HL-60 (cell line): ENCODE results near the gene CELF1.
"Not testable (repeated sequence)": the region's sequence is repeated elsewhere in the genome, so short reads cannot be mapped to it uniquely, and the experiment has no call there.

ENCODE experiments used
- DNase-seq, 2 experiments: peaks; one replicate each; pipeline ENCODE4 v3.0.0-alpha.2; 2010 to 2020; ENCODE audit warnings: low read depth in 1 of 2, low spot score in 1 of 2
- H3K27ac ChIP-seq: fragments of 250-450 bp; sonication (Bioruptor Pico); replicated peaks from 2 replicates; pipeline ENCODE4 v1.5.1; 2020; ENCODE audit warnings: mild to moderate bottlenecking, moderate library complexity
- H3K27me3 ChIP-seq: fragments of 250-450 bp; sonication (Bioruptor Pico); 2 replicates; pipeline ENCODE4 v1.5.1; 2021; ENCODE audit warnings: mild to moderate bottlenecking, moderate library complexity; ENCODE audit not compliant: insufficient read depth, poor library complexity, severe bottlenecking
- H3K4me3 ChIP-seq: replicated peaks from 2 replicates; pipeline ENCODE4 v1.5.1; 2011; ENCODE audit warnings: mild to moderate bottlenecking, control low read depth, low read length; ENCODE audit not compliant: insufficient read depth
- GABPA ChIP-seq: IDR thresholded peaks from 2 replicates; pipeline ENCODE4 v1.6.1; 2012; ENCODE audit warnings: low read depth
- POLR2AphosphoS5 ChIP-seq: IDR thresholded peaks from 2 replicates; pipeline ENCODE4 v1.6.1; 2012; ENCODE audit warnings: low read depth
- SPI1 ChIP-seq: IDR thresholded peaks from 2 replicates; pipeline ENCODE4 v1.6.1; 2012; ENCODE audit warnings: low read depth, mild to moderate bottlenecking, borderline replicate concordance
- TF ChIP-seq, protein P1 (sequence below): IDR thresholded peaks from one replicate; pipeline ENCODE4 v1.5.1; 2011; ENCODE audit warnings: low read length, control low read depth, inconsistent platforms; ENCODE audit not compliant: insufficient read depth
- TF ChIP-seq, protein P2 (sequence below): IDR thresholded peaks from 2 replicates; pipeline ENCODE4 v1.6.1; 2012; ENCODE audit warnings: low read depth; ENCODE audit not compliant: insufficient replicate concordance

The CELF1 gene

DNA sequence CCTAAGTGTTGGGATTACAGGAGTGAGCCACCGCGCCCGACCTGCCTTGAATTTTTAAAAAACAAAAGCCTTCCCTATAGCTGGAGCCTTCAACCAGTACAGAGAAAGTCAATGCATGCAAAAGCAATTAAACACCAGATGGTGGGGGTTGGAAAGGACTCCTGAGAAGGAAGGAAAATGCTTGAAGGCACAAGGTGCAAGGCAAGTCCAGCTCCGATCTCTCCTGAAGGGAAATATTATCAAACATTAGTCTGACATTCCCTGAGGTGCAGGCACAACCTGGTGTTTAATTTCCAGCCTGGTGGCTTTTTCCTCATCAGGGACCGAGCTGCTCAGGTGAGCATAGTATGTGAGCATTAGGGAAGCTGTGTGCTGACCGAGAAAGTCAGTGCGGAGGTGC lies 91.1 kb downstream of the CELF1 start:
- TF ChIP-seq GABPA (no peak), POLR2AphosphoS5 (no peak), SPI1 (no peak)
- TF ChIP-seq, protein P1, sequence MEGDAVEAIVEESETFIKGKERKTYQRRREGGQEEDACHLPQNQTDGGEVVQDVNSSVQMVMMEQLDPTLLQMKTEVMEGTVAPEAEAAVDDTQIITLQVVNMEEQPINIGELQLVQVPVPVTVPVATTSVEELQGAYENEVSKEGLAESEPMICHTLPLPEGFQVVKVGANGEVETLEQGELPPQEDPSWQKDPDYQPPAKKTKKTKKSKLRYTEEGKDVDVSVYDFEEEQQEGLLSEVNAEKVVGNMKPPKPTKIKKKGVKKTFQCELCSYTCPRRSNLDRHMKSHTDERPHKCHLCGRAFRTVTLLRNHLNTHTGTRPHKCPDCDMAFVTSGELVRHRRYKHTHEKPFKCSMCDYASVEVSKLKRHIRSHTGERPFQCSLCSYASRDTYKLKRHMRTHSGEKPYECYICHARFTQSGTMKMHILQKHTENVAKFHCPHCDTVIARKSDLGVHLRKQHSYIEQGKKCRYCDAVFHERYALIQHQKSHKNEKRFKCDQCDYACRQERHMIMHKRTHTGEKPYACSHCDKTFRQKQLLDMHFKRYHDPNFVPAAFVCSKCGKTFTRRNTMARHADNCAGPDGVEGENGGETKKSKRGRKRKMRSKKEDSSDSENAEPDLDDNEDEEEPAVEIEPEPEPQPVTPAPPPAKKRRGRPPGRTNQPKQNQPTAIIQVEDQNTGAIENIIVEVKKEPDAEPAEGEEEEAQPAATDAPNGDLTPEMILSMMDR = no peak
- TF ChIP-seq, protein P2, sequence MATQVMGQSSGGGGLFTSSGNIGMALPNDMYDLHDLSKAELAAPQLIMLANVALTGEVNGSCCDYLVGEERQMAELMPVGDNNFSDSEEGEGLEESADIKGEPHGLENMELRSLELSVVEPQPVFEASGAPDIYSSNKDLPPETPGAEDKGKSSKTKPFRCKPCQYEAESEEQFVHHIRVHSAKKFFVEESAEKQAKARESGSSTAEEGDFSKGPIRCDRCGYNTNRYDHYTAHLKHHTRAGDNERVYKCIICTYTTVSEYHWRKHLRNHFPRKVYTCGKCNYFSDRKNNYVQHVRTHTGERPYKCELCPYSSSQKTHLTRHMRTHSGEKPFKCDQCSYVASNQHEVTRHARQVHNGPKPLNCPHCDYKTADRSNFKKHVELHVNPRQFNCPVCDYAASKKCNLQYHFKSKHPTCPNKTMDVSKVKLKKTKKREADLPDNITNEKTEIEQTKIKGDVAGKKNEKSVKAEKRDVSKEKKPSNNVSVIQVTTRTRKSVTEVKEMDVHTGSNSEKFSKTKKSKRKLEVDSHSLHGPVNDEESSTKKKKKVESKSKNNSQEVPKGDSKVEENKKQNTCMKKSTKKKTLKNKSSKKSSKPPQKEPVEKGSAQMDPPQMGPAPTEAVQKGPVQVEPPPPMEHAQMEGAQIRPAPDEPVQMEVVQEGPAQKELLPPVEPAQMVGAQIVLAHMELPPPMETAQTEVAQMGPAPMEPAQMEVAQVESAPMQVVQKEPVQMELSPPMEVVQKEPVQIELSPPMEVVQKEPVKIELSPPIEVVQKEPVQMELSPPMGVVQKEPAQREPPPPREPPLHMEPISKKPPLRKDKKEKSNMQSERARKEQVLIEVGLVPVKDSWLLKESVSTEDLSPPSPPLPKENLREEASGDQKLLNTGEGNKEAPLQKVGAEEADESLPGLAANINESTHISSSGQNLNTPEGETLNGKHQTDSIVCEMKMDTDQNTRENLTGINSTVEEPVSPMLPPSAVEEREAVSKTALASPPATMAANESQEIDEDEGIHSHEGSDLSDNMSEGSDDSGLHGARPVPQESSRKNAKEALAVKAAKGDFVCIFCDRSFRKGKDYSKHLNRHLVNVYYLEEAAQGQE = no peak
- no peak for DNase-seq
- Histone ChIP-seq H3K27me3 (no peaks in the 10 kb centered on the region), H3K4me3 (no peak overlapping the region), H3K27ac (no peak overlapping the region)

DNA sequence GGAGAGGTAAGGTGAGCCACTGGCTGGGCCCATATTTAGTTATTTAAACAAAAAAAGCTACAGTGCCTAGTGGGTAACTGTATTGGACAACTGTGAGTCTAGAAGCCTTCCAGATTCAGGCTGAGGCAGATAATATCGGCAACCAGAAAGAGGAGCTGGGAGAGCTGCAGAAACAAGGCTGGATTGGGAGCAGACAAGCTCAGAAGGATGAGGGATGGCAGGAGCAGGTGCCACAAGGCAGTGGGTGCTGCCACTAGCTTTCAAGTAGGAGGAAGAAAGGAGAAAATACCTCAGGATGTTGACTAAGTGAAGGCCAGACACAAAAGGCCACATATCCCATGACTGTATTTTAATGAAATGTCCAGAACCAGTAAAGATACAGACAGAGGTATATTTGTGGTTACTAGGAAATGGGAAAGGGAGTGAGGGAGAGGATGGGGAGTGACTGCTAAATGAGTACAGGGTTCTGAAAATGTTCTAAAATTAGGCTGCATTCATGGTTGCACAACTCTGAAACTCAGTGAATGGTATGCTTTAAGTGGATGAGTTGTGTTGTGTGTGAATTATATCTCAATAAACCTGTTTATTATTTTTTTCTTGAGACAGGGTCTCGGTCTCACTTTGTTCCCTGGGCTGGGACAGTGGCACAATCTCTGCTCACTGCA lies 92.2 kb downstream of the CELF1 start:
- Histone ChIP-seq H3K27ac (no peak overlapping the region), H3K4me3 (no peak overlapping the region)

DNA sequence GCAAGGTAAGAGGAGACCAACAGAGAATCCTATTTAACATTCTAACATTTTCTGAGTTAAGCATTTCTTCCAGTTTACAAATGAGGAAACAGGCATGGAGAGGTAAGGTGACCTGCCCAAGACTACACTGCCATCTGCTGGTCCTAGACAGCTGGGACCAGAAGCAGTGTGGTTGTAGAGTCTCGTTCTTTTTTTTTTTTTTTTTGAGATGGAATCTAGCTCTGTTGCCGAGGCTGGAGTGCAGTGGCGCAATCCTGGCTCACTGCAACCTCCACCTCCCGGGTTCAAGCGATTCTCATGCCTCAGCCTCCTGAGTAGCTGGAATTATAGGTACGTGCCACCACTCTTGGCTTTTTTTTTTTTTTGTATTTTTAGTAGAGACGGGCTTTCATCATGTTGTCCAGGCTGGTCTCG lies 98.7 kb downstream of the CELF1 start:
- TF ChIP-seq, protein P1 = peak; percentile 83
- peak; percentile 47; the same call in 1 of the 2 replicates for TF ChIP-seq SPI1
- not testable (repeated sequence) for H3K4me3 ChIP-seq, H3K27me3 ChIP-seq, H3K27ac ChIP-seq
- peak; percentile 55 to 91 for DNase-seq

More for the DNA sequence above, 92.2 kb downstream of the CELF1 start:
- no peak for TF ChIP-seq SPI1
- TF ChIP-seq GABPA = no peak
- TF ChIP-seq, protein P2 = no peak
- TF ChIP-seq POLR2AphosphoS5 = no peak
- TF ChIP-seq, protein P1 = no peak
- no peaks in the 10 kb centered on the region for H3K27me3 ChIP-seq
- no peak for DNase-seq

DNA sequence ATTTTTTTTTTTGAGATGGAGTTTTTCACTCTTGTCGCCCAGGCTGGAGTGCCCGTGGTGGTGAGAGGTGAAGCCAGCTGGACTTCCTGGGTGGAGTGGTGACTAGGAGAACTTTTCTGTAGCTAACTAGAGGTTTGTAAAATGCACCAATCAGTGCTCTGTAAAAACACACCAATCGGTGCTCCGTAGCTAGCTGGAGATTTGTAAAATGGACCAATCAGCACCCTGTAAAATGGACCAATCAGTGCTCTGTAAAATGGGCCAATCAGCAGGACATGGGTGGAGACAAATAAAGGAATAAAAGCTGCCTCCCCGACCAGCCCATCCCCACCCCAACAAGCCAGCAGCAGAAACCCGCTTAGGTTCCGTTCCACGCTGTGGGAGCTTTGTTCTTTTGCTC lies 99.6 kb downstream of the CELF1 start:
- H3K27me3 ChIP-seq = no peaks in the 10 kb centered on the region
- DNase-seq = no peak
- no peak overlapping the region for H3K27ac ChIP-seq
- no peak overlapping the region for H3K4me3 ChIP-seq
- TF ChIP-seq POLR2AphosphoS5 = no peak
